C4-2B (cell line): ENCODE data around the gene CLSTN2.

Source experiments
- H3K27ac ChIP-seq: fragments of 450-650 bp; 2 replicates; pipeline ENCODE4 v1.5.1; 2017
- ZFX ChIP-seq: fragments of 450-650 bp; IDR thresholded peaks from 2 replicates; pipeline ENCODE4 v1.6.1; 2017
- TF ChIP-seq, protein P1 (sequence below): fragments of 450-650 bp; conservative IDR thresholded peaks from 2 replicates; pipeline ENCODE4 v1.5.1; 2017; ENCODE audit warnings: mild to moderate bottlenecking

Gene CLSTN2

DNA sequence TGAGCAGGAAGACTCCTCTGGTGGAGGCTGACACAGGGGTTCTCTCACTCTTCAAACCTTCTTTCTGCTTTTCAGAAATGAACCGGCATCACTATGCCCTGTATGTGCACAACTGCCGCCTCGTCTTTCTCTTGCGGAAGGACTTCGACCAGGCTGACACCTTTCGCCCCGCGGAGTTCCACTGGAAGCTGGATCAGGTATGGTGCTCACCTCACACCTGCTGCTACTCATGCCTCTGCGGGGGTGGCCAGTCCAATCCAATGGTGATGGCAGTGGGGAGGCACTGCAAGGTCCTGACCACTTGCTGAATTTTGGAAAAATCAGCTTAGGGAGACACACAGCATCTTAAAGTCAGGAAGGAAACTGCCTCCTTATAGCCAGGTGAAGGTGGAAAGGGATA lies 531.5 kb downstream of the CLSTN2 start:
- no peak for TF ChIP-seq ZFX
- TF ChIP-seq, protein P1, sequence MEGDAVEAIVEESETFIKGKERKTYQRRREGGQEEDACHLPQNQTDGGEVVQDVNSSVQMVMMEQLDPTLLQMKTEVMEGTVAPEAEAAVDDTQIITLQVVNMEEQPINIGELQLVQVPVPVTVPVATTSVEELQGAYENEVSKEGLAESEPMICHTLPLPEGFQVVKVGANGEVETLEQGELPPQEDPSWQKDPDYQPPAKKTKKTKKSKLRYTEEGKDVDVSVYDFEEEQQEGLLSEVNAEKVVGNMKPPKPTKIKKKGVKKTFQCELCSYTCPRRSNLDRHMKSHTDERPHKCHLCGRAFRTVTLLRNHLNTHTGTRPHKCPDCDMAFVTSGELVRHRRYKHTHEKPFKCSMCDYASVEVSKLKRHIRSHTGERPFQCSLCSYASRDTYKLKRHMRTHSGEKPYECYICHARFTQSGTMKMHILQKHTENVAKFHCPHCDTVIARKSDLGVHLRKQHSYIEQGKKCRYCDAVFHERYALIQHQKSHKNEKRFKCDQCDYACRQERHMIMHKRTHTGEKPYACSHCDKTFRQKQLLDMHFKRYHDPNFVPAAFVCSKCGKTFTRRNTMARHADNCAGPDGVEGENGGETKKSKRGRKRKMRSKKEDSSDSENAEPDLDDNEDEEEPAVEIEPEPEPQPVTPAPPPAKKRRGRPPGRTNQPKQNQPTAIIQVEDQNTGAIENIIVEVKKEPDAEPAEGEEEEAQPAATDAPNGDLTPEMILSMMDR, result no peak

DNA sequence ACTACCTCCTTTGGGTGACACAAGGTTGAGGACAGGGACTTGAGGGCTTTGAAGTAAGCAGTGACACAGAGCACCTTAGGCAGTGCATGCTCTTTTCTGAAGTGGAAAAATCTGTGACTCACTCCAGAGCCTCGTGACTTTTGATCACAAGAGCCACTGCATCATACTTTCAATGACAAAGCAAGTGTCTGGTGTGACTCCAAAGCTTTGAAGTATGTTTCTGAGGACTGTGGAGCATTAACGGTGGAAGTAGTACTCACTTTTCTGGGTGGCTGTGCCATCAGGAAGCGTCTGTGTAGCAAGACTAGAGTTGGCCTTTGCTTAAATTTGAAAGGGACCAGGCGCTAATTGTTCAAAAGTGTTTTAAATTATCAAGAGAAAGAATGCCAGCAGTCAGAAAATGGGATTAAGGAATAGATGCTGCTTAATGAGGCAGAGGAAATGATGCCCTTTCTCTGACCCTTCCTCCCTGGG lies 532.2 kb downstream of the CLSTN2 start:
- H3K27ac ChIP-seq, result no peak overlapping the region
- TF ChIP-seq, protein P1, result no peak
- no peak for TF ChIP-seq ZFX

More for the DNA sequence above, 531.5 kb downstream of the CLSTN2 start:
- H3K27ac ChIP-seq, result no peak overlapping the region

DNA sequence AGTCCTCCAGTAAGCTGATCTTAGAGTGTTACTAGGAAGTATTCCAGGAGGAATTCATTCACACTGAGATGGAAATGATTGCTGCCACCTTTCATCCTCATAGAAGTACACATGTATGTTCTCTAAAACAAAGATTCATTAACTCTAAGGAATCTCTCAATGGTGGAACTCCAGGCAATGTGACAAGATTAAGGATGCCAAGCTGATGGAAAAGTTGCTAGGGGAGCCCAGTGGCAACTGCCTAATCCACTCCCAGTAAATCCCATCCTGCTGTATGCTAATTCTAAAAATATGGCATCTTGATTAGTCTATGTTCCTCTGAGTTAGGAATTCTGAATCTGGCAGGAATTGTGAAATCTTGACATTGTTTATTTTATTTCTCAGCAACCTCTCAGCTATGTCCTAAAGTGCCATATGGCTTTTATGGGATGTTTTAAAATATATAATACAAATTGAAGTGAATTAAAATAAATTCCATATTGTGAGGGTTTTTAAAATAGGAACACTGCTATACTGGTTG lies 532.9 kb downstream of the CLSTN2 start:
- H3K27ac ChIP-seq, result no peak overlapping the region
- TF ChIP-seq, protein P1, result no peak
- TF ChIP-seq ZFX, result no peak

DNA sequence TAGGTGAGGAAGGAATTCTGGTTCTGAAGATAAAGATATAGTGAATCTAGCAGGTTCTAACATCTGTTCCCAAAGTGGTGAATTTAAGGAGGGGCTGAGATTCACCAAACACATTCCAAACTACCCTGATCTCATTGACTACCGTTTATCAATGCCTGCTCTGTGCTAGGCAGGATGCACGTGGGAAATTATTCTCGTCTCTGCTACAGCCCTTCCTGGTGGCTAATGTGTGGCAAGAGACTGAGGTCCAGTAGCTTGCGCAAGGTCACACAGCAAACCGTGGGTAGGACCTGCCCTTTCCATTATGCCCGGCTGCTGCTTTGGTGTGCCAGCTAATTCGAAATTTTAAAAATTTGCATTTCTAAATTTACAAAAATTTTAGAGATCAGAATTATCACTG lies 533.4 kb downstream of the CLSTN2 start:
- no peak overlapping the region for H3K27ac ChIP-seq
- no peak for TF ChIP-seq ZFX
- TF ChIP-seq, protein P1, result no peak

DNA sequence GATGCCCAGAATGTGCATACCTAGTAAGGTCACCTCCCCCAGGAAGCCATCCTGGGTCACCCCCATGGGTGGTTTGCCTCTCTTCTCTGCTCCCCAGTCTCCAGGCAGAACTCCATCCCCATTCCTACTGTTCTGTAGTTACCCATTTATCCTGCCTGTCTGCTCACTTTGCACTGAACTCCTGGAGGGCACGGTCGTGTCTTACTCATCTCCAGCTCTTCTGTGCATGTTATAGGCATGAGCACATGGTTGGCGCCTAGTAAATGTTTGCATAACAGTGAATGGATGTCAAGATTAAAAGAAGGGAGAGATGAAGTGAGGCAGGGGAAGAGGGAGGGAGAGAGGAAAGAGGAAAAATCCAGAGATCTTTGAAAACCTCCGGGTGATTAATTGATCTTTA lies 534.5 kb downstream of the CLSTN2 start:
- H3K27ac ChIP-seq, result no peak overlapping the region
- TF ChIP-seq, protein P1, result no peak
- no peak for TF ChIP-seq ZFX

DNA sequence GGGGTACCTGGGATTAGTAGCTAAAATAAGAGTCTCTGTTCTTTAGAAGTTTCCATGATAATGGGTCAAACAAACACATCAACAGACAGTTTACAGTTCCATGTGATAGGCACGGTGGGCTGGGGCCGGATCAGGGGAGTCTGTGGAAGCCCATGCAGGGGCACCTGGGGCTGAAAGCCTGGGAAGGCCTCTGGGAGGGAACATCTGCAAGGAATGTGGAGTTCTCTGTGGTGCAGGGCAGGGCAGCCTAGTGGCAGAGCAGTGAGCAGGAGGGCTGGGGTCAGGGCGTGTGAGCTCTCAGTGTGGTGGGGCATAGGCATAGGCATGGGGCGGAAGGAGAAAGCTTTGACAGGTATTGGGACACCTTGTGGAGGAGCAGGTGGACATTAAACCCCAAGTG lies 535.2 kb downstream of the CLSTN2 start:
- TF ChIP-seq, protein P1, result no peak
- no peak for TF ChIP-seq ZFX
- no peak overlapping the region for H3K27ac ChIP-seq

DNA sequence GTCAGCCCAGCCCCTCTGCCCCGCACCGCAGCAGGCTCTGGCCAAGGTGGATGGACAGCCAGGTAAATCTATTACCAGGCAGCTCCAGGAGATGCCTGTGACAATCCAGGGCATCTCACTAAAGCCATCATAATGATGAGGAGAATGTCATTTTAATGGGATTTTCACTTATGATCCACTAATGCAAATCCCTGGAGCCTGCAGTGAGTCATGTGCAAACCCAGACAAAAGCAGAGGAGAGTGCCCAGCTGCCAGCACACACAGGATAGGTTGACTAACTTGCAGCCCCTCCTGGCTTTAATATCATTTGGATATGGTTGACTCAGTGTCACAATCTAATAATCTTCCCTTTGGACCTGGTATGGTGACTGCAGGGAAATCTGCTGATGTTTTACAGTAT lies 536.0 kb downstream of the CLSTN2 start:
- no peak for TF ChIP-seq ZFX
- TF ChIP-seq, protein P1, result no peak
- H3K27ac ChIP-seq, result no peak overlapping the region
